Thoracic aorta endothelial cell (primary cell): ENCODE results near the gene TWF1. TPM values are rescaled to one million over a fixed set of nuclear protein-coding genes. Genes with fewer than 3 reads are reported as not detected.

Experiments
- total RNA-seq: library from RNA; depleted of rRNA; stranded (reverse); fragments of >200 nt; gene quantifications from 2 replicates; pipeline ENCODE4 v1.2.3, GENCODE V29; 2012

TWF1 gene
- total RNA-seq: 222 and 232 TPM in 2 replicates

DNA sequence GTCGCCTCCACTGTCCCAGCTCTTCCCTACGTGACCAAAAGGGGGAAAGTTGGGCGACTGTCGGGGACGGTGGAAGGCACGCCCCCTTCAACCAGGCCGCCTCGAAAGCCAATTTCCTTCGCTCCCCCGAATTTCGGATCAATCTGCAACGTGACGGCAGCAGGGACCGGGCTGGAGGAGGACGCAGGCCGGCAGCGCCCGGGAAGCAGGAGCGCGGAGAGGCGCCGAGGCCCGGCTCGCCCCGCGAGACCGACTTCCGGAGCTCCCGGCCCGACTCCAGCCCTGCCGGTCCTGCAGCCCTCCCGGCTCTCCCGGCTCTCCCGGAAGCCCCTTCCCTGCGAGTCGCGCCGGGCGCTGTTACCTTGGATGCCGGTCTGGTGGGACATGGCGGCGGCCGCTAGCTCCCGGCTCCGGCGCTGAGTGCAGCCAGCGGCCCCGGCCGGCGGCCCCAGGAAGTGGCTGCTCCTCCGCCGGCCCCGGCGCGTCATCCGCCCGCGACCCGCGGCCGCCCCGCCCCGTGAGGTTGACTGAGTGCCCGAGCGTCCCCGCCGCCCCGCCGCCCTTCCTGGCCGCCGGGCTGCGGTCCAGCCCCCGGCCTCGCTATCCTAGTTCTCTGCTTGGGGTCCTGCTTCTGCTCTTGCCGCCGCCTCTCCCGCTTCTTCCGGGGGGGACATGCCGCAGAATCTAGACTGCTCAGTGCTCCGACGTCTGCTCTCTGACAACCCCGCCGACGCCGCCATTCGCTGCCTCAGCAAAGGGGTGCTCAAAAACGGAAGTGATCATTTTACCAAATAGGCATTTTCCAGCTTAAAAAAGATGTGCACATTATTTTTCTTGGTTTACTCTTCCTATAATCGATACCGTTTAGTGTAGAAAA, at the start of gene TWF1:
Gene TWF1, minus strand, starts transcription at position 458 of the 877 bp plus-strand sequence. Its CDS starts 72 bp downstream, at position 386.

DNA sequence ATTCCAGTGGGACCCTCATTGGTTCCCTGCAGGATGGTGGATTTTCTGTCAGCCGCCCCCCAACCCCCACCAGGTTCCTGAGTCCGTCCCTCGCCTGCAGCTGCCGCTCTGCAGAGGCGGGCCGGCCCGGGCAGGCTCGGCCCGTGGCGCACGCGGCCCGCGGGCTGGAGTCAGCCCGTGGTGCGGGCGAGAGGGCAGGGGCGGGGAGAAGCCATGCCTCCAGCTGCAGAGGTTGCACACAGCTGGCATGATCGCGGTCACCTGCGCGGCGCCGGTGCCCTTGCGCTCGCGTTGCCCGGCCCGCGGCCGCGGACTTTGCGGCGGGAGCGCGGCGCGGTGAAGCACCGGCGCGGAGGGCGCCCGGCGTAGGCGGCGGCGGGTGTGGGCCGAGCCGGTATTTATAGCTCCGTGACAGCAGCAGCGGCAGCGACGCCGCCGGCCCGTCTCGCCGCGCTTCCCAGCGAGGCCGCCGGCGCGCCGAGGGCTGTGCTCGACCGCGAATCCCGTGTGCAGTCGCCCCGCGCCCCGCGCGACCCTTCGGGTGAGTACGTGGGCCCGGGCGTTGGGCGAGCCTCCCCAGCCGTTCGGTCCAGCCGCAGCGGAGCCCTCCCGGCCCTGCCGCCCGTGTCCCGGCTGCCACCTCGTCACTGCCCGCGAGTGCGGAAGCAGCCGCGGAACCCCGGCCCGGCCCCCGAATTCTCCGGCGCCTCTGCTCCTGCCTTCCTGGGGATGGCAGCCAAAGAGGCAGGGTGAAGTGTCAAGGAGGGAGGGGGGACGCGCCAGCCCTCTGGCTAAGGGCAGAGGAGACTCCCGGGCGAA, 29.7 kb upstream of the TWF1 start, which contains the start of gene TMEM117:
Gene TMEM117, plus strand, starts transcription at position 426 of the 819 bp plus-strand sequence.

GRCh38 chr12:43758728-43759563, 47.2 kb downstream of the TWF1 start, which contains the start of the genes IRAK4 and PUS7L:
Gene IRAK4 (plus strand): TSS chr12:43758951. CDS start chr12:43768112, 9,161 bp downstream.
Gene PUS7L (minus strand): TSS chr12:43758790. CDS start chr12:43755245, 3,545 bp downstream.

Other genes starting within 250 kb of the TWF1 start
- gene PUS7L, start 47.5 kb downstream of the TWF1 start, total RNA-seq: 25.5 and 30.9 TPM in 2 replicates
- 27.1 and 28.6 TPM in 2 replicates for gene IRAK4, start 47.4 kb downstream of the TWF1 start, total RNA-seq
- gene TMEM117, start 29.8 kb upstream of the TWF1 start, total RNA-seq: 3.6 and 3.7 TPM in 2 replicates